Measurements from ENCODE around the gene CFLAR.
A peak's percentile ranks its signal among the peaks of the same experiment; 100 is the strongest.
"Not testable (repeated sequence)": the region's sequence is repeated elsewhere in the genome, so short reads cannot be mapped to it uniquely, and the experiment has no call there.

CFLAR gene

DNA sequence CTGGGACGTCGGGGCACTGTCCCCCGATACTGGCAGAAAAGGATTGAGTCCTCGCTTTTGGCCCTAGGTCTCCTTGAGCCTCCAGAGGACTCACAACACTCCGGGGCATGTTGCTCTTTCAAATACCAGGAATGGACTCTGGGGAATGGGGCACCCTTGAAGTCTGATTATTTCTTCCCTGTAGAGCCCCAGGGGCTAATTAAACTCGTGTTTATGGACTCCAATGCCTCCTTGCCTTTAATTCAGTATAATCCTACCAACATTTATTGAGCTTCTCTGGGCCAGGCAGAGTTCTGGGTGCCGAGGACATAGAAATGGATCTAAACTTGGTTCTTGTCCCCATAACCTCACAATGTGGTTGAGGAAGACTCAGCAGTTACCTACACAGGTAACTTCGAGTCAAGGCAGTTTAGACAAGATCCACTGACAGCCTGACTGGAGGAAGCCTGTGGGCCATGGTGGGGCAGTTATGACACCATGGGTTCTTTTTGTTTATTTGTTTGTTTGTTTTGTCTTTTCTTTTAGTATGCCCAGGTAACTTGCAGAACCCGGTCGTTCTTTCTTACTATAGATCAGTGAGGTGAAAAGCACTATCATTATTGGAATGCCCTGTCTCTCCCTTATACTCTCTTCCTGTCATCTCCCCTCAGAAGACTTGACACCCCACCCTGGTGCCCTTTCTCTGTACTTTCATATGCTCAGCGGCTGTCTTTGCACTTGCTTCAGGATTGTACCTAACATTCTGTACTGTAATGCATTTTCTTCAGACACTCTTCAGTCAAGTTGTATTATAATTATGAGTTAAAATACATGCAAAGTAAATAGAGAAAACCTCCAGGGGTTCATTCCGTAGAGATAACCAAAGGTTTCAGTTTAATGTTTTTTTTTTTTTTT, 3.2 kb downstream of the CFLAR start:
- no peak for DNase-seq

DNA sequence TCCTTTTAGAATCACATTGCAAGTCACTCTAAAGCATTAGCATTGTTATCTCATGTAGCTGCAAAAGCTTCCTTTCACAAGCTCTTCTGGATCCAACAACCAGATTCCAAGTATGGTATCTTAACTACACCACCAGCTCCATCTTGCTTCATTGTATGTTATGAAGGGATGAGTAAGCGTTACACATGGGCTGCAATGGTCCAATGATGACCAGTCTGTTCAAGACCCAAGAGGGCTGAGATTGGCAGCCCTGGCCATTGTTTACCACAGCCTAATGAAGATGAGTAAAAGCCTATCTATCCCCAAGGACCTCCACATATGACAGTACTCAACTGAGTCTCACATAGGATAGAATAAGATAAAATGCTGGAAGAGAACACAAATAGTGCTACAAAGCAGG, 6.3 kb downstream of the CFLAR start:
- DNase-seq: no peak

DNA sequence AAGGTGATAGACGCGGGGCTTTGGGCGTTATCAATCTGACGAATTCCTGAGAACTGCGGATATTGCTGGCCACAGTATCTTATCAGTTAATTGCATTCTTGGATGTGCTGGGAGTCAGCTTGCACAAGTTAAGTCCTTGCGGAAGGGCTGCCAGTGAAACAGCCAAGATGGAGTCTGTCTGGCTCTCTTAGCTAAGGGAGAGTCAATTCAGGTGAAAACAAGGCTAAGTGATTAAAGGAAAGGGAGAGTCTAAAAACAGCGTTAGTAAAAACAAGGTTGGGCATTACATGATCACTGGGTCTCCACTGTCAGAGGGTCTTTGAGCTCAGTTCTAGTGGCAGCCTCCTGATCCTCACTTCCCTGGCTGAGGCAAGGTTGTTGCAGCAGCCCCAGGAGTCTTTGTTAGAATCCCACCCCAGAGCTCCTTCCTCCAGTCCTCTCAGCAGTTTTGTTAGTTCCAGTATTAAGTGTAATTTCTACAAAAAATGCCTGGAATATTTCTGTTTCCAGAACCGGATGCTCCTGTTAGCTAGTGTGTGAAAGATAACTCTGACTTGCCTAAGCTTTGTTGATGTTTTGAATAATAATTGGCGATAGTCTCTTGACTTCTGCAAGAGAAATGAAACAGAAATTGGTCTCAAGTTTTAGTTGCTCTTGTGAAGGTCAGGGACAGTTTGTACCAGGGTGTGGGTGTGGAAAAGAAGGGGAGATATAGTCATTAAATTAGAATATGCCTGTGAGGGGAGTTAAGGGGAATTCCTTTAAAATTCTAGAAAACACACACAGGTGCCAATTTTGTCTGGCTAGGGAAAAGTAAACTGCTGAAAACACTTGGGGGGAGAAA, 10.6 kb downstream of the CFLAR start:
- peak; percentile 17 for DNase-seq

DNA sequence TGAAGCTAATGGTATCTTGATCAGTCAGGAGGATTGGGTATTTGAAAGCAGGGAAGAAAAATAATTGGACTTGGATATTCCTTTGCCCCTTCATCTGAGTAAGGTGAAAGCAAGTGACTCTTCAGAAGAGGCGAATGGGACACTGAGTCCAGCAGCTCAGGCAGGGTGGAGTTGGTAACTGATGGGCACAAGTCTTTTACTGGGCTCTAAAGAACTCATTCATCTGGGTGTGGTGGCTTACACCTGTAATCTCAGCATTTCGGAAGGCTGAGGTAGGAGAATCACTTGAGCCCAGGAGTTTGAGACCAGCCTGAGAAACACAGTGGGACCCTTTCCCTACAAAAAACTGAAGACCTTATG, 11.2 kb downstream of the CFLAR start:
- no peak for DNase-seq

DNA sequence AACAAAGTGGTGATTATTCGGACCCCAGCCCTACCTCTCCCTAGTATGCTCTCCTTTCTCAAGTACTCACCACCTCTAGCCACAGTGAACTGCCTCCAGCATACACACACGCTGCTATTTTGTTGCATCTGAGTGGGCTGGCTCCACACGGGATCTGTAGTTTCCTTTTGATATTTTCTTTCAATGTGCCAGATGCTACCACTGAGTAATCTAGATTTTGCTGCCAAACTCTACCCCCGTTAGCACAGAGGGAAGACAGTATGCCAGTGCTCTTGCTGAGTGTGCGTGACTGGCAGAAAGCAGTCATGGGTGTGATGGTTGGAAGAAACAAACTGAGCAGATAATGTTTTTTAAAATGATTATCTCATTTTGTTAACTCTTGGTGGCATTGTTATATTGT, 11.6 kb downstream of the CFLAR start:
- DNase-seq: peak; percentile 56

DNA sequence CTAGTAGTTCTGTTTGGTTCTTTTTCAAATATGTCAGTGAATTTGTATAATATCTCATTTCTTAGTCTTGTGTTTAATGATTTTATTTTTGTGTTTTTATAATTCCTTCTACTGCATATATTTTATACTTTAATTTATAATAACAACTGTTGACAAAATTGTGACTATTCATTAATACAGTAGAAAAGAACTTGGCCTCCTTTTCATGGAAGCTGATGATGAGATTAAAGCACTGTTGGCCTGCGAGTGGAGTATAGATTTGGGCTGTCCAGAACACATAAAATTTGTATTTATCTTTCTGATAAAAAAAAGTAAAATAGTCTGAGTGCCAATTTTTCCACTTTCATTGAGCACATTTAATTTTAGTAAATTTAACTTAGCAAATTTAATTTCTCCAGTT, 12.1 kb downstream of the CFLAR start:
- DNase-seq: no peak

DNA sequence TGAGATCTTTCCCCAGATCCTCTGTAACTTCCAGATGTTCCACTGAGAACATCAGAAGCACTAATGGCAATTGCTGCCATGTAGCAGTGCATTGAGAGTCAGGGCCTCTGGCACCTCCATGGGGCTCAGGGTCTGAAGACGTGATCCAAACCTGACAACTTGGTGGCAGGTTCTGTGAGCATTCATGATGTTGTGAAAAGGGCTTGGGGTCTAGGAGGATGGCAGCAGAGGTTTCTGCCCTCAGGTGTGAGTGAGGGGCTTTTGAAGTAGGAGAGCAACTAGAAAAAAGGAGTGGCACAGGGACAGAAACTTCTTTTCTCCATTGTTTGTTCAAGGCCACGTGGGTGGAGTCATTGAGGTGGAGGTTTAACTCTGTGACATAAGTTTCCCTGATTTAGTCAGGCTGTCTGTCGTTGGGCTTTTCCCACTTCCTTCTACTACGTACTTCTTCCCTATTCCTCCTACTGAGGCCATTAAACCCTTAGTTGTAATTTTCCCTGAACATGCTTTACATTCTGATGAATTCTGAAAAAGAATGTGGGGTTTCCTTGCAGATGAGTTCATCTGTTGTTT, 13.1 kb downstream of the CFLAR start:
- DNase-seq: peak; percentile 36

DNA sequence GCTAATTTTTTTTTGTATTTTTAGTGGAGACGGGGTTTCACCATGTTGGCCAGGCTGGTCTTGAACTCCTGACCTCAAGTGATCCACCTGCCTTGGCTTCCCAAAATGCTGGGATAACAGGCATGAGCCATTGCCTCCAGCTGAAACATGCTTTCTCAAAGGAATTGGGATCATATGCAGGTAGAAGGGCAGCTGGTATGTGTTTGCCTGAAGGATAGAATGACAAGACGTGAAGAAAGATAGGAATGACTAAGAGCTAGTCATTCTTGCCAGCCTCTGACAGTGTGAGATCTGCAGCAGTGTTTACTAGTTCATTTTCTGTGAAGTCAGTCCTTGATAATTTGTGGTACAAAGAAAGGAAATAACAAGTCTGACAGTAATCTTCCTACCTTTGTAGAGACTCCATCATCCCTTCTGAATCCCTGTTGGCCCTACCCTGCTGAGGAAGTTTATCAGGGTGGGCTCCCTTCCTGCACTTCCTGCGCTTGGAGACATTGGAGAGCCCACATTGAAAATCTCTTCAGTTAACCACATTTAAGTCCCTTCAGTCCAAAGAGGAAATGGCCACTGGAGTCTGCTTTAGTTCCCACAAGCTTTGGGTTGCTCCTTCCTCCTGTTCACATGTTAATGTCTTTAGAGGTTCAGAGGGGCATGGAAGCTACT, 14.7 kb downstream of the CFLAR start:
- DNase-seq: peak; percentile 19

DNA sequence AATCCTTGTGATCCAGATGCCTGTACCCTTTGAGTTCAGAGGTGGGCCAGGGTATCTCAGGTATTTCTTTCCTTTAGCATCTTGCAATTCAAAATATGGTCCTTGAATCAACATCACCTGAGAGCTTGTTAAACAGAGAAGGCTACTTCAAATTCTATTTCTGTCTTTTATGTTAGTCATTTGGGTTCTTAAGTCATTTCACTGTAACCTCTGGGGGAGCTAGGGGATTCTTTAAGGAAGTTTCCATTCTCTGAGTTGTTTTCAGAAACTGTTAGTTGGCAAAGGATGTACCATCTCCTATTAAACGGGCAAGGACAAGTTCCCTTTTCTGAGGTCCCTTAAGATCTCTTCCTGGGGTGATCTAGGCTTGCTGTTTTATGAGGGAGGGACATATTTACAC, 16.6 kb downstream of the CFLAR start:
- no peak for DNase-seq

DNA sequence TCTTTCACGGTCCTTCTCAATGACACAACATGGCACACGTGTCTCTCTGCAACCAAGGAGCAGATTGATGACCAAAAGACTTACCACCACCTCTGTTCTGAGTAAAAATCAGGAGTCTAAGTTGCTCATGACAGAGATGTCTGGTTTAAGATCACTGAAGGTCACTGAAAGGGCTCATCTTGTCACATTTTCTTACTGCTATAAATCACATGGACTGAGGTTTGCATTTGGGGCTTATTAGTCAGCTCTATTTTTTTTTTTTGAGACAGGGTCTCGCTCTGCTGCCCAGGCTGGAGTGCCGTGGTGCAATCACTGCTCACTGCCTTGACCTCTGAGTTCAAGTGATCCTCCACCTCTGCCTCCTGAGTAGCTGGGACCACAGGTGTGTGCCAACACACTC, 19.4 kb downstream of the CFLAR start:
- no peak for DNase-seq

DNA sequence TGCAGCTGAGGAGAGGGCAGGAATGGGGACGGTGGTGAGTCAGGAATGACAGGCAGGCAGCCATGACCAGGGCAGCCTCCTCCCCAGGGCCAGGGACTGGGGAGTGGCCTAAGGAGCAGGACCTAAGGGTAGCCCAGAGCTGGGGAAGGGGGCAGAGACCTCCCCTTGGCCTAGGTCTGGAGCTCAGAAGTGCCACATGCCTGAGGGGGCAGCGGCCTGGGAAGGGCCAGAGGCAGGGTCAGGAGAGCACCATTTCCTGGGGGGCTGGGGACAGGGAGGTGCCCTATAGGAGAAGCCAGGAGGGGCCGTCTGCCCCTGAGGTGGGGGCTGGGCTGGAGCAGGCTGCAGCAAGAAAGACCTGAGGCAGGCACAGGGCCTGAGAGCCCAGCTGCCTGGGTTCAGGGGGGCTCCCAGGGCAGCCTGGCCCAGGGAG, 20.9 kb downstream of the CFLAR start:
- no peak for DNase-seq

DNA sequence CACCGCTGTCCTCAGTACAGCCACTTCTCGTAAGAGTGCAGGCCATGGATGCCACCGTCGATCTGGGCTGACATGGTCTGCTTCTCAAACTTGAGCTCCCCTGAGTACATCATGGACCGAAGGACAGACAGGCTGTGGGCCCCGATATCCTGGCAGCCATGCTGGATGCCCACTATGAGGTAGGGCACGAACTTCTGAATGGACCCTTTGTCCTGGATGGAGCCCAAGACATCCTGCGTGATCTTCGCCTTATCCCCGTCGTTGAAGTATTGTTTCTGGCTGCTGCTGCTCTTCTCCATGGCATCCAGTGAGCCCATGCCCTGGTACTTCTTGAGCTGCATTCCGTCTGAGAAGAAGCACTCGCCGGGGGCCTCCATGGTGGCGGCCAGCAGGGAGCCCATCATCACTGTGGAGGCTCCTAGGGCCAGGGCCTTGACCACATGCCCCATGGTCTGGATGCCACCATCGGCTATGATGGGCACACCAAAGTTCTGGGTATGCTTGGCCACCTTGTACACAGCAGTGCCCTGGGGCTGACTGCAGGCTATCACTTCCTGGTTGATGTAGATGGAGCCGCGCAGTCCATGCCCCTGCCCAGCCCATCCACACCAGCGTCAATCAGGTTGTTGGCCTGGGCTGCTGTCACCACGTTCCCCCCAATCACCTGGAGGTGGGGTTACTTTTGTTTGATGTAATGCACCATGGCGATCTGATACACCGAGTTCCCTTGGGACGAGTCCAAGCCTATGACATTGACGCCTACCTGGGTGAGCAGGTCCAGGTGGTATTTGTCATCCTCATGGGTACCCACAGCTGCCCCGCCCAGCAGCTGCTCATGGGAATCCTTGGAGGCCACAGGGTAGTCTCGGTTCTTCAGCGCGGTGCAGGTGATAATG, 21.8 kb downstream of the CFLAR start:
- no peak for DNase-seq

DNA sequence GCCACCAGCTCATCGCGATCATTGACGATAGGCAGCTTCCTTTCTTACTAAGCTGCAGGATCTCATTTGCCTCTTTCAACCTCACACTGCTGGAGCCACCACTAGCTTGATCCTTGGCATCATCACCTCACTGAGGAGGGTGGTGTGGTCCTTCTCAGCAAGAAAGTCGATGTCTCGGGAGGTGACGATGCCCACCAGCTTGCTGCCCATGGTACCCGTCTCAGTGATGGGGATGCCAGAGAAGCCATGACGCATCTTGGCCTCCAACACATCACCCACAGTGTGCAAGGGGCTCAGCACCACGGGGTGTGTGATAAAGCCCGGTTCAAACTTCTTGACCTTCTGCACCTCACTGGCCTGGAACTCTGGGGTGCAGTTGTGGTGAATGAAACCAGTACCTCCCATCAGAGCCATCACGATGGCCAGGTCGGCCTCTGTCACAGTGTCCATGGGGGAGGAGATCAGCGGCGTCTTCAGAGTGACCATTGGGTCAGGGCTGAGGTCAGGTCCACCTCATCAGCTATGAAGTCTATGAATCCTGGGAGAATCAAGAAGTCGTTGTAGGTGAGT, 22.5 kb downstream of the CFLAR start:
- no peak for DNase-seq

DNA sequence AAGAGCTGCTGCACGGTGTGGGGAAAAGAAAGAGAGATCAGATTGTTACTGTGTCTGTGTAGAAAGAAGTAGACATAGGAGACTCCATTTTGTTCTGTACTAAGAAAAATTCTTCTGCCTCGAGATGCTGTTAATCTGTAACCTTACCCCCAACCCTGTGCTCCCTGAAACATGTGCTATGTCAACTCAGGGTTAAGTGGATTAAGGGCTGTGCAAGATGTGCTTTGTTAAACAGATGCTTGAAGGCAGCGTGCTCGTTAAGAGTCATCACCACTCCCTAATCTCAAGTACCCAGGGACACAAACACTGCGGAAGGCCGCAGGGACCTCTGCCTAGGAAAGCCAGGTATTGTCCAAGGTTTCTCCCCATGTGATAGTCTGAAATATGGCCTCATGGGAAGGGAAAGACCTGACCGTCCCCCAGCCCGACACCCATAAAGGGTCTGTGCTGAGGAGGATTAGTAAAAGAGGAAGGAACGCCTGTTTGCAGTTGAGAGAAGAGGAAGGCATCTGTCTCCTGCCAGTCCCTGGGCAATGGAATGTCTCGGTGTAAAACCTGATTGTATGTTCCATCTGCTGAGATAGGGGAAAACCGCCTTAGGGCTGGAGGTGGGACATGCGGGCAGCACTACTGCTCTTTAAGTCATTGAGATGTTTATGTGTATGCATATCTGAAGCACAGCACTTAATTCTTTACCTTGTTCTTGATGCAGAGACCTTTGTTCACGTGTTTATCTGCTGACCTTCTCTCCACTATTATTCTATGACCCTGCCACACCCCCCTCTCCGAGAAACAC, 23.2 kb downstream of the CFLAR start:
- DNase-seq: not testable (repeated sequence)

DNA sequence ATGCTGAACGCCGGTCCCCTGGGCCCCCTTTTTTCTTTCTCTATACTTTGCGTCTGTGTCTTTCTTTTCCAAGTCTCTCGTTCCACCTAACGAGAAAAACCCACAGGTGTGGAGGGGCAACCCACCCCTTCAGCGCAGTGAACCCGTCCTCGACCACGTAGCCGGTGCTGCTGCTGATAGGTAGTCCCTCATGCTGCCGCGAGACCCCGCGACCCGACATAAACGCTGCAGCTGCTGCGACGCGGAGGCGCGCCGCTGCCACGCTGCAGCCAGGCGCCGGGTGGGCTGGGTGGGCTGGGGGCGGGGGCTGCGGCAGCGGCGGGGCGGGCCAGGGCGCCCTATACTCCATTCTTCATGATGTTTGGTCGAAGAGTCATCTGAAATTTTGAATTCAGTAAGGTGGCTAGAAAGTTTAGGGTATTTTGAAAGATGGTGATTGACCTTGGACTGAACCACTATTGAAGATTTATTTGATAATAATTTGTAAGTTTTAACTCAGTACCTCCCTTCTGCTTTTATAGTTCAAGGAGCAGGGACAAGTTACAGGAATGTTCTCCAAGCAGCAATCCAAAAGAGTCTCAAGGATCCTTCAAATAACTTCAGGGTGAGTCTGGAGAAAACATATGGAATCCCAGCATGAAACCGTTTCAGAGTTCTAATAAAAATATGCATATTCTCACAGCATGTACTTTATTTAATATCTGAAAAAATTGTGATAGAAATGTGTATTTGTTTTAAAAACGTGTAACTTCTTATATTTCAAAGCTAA, 24.1 kb downstream of the CFLAR start:
- DNase-seq: no peak

DNA sequence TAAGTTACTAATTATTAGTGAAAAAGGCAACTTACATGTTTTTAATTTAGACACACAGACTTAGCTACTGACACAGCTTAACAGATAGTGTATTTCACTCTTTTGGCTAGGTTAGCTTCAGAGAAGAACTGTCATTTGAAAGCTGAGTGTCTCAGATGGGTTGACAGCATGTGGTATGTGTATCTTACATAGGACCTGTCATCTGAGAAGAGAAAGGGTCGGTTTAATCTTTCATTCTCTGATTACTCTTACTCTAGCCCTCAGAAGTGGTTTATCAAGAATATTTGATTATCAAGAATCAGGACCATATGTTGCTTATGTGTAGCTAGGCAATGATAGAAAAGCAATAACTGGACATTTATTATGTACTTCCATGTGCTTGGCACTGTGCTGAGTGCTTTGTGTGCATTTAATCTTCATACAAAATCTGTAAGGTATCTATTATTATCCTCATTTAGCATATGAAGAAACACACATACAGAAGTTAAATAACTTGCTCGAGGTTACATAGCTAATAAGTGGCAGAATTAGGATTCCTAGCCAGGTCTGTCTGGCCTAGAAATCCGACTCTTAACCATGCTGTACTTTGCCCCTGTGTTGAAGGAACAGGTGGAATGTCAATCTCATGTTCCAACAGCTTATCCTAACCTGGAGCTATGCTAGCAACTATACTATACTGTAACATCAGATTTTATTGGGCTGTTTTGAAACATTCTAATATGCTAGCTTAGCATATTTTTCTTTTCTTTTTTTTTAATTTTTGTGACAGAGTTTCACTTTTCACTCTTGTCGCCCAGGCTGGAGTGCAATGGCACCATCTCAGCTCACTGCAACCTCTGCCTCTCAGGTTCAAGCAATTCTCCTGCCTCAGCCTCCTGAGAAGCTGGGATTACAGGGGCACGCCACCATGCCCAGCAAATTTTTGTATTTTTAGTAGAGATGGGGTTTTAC, 28.4 kb downstream of the CFLAR start:
- no peak for DNase-seq

DNA sequence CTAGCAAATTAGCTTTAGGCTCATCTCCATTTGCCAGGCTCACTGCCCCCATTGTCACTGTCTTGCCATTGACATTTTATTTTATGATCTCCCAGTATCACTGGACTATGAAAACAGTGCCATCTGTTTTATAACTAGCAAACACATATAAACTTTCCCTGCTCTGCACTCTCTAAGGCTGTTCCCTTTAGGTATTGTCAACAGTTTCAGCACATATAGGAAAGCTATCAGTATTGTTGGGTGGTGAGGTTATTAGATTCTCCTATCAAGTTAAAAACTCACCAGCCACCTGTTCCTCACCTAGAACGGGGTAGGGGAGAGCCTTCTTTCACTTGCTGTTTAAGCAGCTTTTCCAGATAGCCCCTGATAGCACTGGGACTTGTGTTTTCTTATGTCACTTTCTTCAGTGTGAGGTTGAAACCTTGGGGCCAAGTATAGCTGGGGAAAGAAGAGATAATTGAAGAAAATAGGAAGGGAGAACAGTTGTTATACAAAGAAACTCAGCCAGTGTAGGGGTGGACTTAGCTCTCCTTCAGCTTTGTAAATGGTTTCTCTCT, 32.5 kb downstream of the CFLAR start:
- DNase-seq: no peak

DNA sequence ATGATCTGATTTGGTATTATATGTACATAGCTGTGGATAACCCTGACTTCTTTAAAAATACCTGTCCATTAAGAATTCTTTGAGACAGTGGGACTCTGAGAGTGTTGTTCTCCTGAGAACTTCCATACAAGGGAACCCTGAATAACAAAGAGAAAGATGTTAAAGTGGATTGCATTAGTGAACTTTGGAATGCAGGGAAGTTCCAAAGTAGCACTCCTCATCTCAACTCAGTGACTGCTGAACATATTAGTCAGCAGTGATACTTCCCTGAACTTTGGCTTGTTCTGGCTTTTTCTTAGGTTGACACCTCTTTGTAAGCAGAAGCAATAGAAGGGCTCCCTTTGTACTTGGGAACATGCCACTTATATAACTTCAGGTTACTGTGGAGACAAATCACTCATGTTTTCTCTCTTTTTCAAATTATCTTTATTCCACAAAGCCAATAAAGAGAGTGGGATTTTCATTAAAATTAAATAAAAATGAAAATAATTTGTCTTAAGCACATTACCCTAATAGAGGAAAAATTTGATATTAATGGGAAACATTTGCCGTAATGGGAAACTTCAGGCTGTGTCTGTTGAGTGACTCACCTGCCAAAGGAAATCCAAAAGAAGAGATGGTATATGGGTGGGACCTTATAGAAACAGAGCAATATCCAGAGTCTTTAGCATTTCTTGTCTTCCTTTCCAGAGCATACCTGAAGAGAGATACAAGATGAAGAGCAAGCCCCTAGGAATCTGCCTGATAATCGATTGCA, 33.3 kb downstream of the CFLAR start:
- no peak for DNase-seq

All from stimulated activated naive CD4-positive, alpha-beta T cell treated with Interleukin-2 at 50 U/mL for 16 hours (primary cell).